GM18499 (cell line): ENCODE data around the gene SCGN.
"Not testable (repeated sequence)": the region's sequence is repeated elsewhere in the genome, so short reads cannot be mapped to it uniquely, and the experiment has no call there.

Experiments
- ATAC-seq: cut with Tn5 transposase; IDR thresholded peaks from one replicate; pipeline ENCODE4 v1.9.1; 2021; ENCODE audit warnings: moderate number of reproducible peaks; ENCODE audit not compliant: insufficient read depth, unreplicated experiment

Gene SCGN

GRCh38 chr6:25717866-25718740 is 66.1 kb downstream of the SCGN start:
- ATAC-seq, result no peak

GRCh38 chr6:25726122-25726911 is 74.3 kb downstream of the SCGN start:
- ATAC-seq, result no peak

DNA sequence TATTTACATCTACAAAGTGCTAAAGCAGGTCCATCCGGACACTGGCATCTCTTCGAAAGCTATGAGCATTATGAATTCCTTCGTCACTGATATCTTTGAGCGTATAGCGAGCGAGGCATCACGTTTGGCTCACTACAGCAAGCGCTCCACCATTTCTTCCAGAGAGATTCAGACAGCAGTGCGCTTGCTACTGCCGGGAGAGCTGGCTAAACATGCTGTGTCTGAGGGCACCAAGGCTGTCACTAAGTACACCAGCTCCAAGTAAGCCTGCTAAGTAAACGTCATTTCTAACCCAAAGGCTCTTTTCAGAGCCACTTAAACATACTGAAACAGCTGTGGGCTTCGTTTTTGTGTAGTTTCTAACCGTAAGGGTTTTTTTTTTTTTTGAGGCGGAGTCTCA is 75.0 kb downstream of the SCGN start:
- ATAC-seq, result no peak

DNA sequence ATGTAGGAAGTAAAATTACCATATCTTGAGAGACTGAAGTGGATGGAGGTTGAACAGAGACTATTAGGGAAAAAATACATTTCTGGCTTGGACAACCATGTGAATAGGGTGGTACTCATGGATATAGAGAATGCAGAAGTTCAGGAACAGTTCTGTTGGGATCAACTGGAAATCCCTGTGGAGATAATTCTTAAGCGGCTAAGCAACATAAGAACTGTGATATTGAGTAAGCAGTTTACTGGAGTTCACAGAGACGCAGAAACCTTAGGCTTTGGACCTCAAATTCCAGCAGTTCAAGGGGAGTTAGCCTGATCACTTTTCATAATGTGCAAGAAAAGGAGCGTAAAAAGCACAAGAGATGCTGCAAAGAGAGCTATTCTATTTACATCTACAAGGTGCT is 78.9 kb downstream of the SCGN start:
- ATAC-seq, result no peak

DNA sequence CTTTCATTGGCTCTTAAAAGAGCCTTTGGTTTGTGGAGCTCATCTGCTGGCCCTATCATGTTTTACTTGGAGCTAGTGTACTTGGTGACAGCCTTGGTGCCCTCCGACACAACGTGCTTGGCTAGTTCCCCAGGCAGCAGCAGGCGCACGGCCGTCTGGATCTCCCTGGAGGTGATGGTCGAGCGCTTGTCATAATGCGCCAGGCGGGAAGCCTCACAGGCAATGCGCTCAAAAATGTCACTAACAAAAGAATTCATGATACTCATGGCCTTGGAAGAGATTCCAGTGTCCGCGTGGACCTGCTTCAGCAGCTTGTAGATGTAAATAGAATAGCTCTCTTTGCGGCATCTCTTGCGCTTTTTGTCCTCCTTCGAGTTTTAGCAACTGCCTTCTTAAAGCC is 79.7 kb downstream of the SCGN start:
- no peak for ATAC-seq

GRCh38 chr6:25732468-25733198 is 80.6 kb downstream of the SCGN start:
- no peak for ATAC-seq

DNA sequence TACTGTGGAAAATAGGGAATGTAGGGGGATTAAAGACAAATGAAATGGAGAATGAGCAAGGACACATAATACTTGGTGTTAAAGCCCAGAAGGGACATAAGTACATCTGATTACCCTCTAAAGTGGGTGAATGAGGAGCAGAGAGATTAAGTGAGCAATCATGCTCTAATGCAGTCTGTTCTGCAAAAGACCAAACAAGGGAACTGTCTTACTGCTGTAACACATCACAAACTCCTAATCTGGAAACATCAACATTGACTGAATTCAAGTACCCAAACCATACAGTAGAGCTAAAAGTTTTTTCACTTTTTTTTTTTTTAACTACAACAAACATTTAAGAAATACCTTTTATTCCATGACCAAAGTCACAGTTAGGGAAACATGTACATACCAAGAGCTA is 83.2 kb downstream of the SCGN start:
- no peak for ATAC-seq

DNA sequence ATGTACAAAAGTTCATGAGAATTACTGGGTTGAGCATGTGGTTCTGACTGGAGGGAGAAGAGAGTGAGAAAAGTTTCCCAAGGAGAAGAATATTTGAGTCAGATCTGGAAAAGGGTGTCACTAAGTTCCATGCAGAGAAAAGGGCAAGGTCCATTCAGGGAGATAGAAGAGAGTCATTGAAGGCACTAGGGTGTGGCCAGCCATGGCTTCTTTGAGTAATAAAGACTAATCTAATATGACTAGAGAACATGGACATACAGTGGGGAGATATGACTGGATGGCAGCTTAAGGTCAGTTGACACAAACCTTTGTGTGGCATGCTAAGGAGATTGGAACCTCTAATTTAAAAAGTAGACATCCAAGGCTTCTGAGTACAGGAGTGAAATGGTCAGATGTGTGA is 91.9 kb downstream of the SCGN start:
- ATAC-seq, result no peak

- ATAC-seq, result no peak
Observed at GRCh38 chr6:25745836-25746235, 93.8 kb downstream of the SCGN start.

DNA sequence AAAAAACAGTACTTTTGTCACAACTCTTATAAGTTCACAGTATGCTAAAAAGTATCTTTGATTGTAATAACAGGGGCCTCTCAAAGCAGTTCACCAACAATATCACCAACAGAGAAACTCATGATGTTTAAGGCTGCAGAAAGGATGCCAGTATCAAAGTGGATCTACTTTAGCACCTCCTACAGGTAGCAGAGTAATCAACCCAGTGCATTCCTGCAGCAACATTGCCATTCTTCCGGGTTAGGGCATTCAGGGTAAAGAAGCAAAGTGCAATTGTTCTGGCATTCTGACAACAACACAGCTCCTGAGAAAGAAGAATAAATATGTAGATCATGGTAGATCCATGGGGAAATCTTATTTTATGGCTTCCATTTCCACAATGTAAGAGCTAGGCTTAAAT is 95.0 kb downstream of the SCGN start:
- ATAC-seq, result no peak

- ATAC-seq, result no peak
Observed at GRCh38 chr6:25747477-25747876, 95.5 kb downstream of the SCGN start.

DNA sequence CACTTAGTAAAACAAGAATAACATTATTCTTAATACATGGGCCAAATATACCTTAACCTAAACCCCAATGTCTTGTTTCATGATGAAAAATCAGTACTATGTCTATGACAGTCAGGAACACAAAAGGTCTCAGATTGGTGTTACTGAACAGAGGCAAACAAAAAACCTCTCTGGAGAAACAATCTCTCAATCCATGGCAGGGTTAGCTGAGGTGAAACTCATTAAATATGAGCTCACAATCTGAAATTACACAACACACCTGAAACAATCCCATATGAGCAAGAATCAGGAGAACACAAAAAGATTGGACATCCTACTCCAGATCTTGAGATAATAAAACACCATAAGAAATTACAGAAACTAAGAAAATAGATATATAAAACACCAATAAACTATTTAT is 96.0 kb downstream of the SCGN start:
- ATAC-seq, result no peak

GRCh38 chr6:25748601-25749517 is 96.8 kb downstream of the SCGN start:
- ATAC-seq, result not testable (repeated sequence)

DNA sequence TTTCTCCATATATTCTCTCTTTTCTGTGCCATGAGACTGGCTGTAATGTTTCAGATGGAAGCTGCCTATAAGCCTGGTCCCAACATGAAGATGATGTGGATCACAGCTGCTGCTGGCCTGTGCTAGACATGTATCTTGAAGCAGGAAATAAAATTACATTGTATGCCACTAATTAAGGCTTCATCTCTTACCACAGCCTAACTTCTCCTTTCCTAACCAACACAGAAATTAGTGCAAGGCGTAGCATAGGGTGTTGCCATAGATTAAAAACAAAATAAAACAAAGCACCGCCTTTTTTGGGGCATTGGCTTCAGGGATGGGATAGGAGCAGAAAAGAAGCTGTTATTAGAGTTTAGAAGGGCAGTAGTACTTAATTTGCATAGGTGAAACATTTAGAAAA is 97.8 kb downstream of the SCGN start:
- ATAC-seq, result no peak

GRCh38 chr6:25750906-25751305 is 98.9 kb downstream of the SCGN start:
- no peak for ATAC-seq
